Upper lobe of left lung (tissue), 6 donors: ENCODE measurements around the gene ALDH3B1. TPM values are rescaled to one million over a fixed set of nuclear protein-coding genes. Genes with fewer than 3 reads are reported as not detected.
A peak's percentile ranks its signal among the peaks of the same experiment; 100 is the strongest.

Source experiments
- ATAC-seq, 2 donors: fragments of 200-7000 bp; cut with Tn5 transposase; one replicate each; pipeline ENCODE4 v1.9.1; 2022; ENCODE audit warnings: mild to moderate bottlenecking in 2 of 2, moderate library complexity in 2 of 2; ENCODE audit not compliant: low FRiP score in 2 of 2
- DNase-seq, 2 donors: peaks; one replicate each; pipeline ENCODE4 v3.0.0-alpha.2; 2019 to 2020
- H3K27ac ChIP-seq, 4 donors: fragments of 200-600 bp; sonication (generic); one replicate each; pipeline ENCODE4 v1.5.1; 2016 to 2019
- H3K27me3 ChIP-seq, 4 donors: fragments of 200-600 bp; sonication (generic); one replicate each; pipeline ENCODE4 v1.5.1; 2017 to 2019
- H3K36me3 ChIP-seq, 4 donors: fragments of 200-600 bp; sonication (generic); one replicate each; pipeline ENCODE4 v1.5.1; 2016 to 2019
- H3K4me1 ChIP-seq, 4 donors: fragments of 200-600 bp; sonication (generic); one replicate each; pipeline ENCODE4 v1.5.1; 2018 to 2019
- H3K4me3 ChIP-seq, 4 donors: fragments of 200-600 bp; sonication (generic); one replicate each; pipeline ENCODE4 v1.5.1; 2017 to 2019; ENCODE audit warnings: mild to moderate bottlenecking in 2 of 4, moderate library complexity in 1 of 4
- H3K9me3 ChIP-seq, 4 donors: fragments of 200-600 bp; sonication (generic); one replicate each; pipeline ENCODE4 v1.5.1; 2018 to 2019
- CTCF ChIP-seq, 6 experiments: fragments of 450-650 bp in 4 of 6; fragments of 200-600 bp in 2 of 6; sonication (generic) in 2 of 6; IDR thresholded peaks; one replicate each; pipeline ENCODE4 v1.5.1; 2016 to 2019; ENCODE audit warnings: antibody characterized with exemption in 6 of 6
- EP300 ChIP-seq, 4 donors: sonication (generic); formaldehyde crosslinking; IDR thresholded peaks; one replicate each; pipeline ENCODE4 v1.5.1; 2017; ENCODE audit warnings: antibody characterized with exemption in 4 of 4, control low read depth in 2 of 4
- POLR2A ChIP-seq, 4 donors: fragments of 450-650 bp; IDR thresholded peaks; one replicate each; pipeline ENCODE4 v1.5.1; 2016 to 2017; ENCODE audit warnings: antibody characterized with exemption in 4 of 4, mild to moderate bottlenecking in 2 of 4
- POLR2AphosphoS5 ChIP-seq, 2 donors: sonication (generic); formaldehyde crosslinking; IDR thresholded peaks; one replicate each; pipeline ENCODE4 v1.5.1; 2017; ENCODE audit warnings: antibody characterized with exemption in 2 of 2
- WGBS, 2 donors: methylation state at CpG; one replicate each; pipeline ENCODE4 v1.1.5; 2017 to 2018; 5-methylcytosine and 5-hydroxymethylcytosine counted together
- total RNA-seq, 6 donors: library from RNA; depleted of rRNA in 4 of 6; stranded (reverse); fragments of >200 nt in 4 of 6; gene quantifications; one replicate each; pipeline versions ENCODE4 v1.1.0 to v1.2.1, GENCODE V29; 2016 to 2021
- donor health status: DM: no; HTN: no; CAD: no; lungs with moderate emphysema.
- donor health status: DM: no; HTN: yes; CAD: no; lungs with severe emphysema.

ALDH3B1 gene
- total RNA-seq, 6 donors from 2014 or later: 107 to 229 (median 185) TPM

- ATAC-seq (no peak), DNase-seq (peak in 1 of 2 donors; percentile 49)
- Histone ChIP-seq H3K4me1 (peaks cover 0 to 9% (median 5%) of the 10 kb centered on the region in 4 donors), H3K27me3 (no peaks in the 10 kb centered on the region), H3K4me3 (no peak overlapping the region), H3K9me3 (no peaks in the 10 kb centered on the region), H3K36me3 (peaks cover 8 to 77% (median 61%) of the 10 kb centered on the region in 4 donors), H3K27ac (peak overlapping the region in 2 of 4 donors; percentile 35 to 64)
- WGBS, 2 donors: 72 to 75% methylated on average over 7 to 13 of the region's 14 CpGs
- TF ChIP-seq POLR2AphosphoS5 (IDR thresholded peaks at IDR 0.05) (no peak), POLR2A (IDR thresholded peaks at IDR 0.05) (no peak), EP300 (IDR thresholded peaks at IDR 0.05) (no peak), CTCF (IDR thresholded peaks at IDR 0.05) (no peak)
Measured at GRCh38 chr11:68051191-68052136, 41.3 kb downstream of the ALDH3B1 start.

GRCh38 chr11:68052137-68052873, 42.2 kb downstream of the ALDH3B1 start:
- DNase-seq (peak in 1 of 2 donors; percentile 37), ATAC-seq (no peak)
- Histone ChIP-seq H3K9me3 (no peaks in the 10 kb centered on the region), H3K4me1 (peaks cover 0 to 9% (median 5%) of the 10 kb centered on the region in 4 donors), H3K27me3 (no peaks in the 10 kb centered on the region), H3K27ac (no peak overlapping the region), H3K36me3 (peaks cover 8 to 69% (median 59%) of the 10 kb centered on the region in 4 donors), H3K4me3 (no peak overlapping the region)
- TF ChIP-seq CTCF (IDR thresholded peaks at IDR 0.05) (no peak), EP300 (IDR thresholded peaks at IDR 0.05) (no peak), POLR2AphosphoS5 (IDR thresholded peaks at IDR 0.05) (no peak), POLR2A (IDR thresholded peaks at IDR 0.05) (no peak)
- WGBS, 2 donors: 89 to 91% methylated on average over 15 of the region's 15 CpGs

GRCh38 chr11:68053117-68053516, 43.0 kb downstream of the ALDH3B1 start:
- WGBS, 2 donors: 78 to 85% methylated on average over 7 to 9 of the region's 9 CpGs
- no peak overlapping the region for H3K27ac ChIP-seq
- H3K4me1 ChIP-seq: peaks cover 0 to 6% (median 4%) of the 10 kb centered on the region in 4 donors
- H3K9me3 ChIP-seq: no peaks in the 10 kb centered on the region
- H3K27me3 ChIP-seq: no peaks in the 10 kb centered on the region
- H3K4me3 ChIP-seq: no peak overlapping the region
- peaks cover 8 to 61% (median 52%) of the 10 kb centered on the region in 4 donors for H3K36me3 ChIP-seq
- DNase-seq (peak in 1 of 2 donors; percentile 57), ATAC-seq (peak in 1 of 2 donors; percentile 7)
- TF ChIP-seq CTCF (IDR thresholded peaks at IDR 0.05) (no peak), POLR2AphosphoS5 (IDR thresholded peaks at IDR 0.05) (no peak), EP300 (IDR thresholded peaks at IDR 0.05) (no peak), POLR2A (IDR thresholded peaks at IDR 0.05) (no peak)

- H3K27me3 ChIP-seq: no peaks in the 10 kb centered on the region
- DNase-seq: no peak
- 62 to 92% methylated on average over 2 to 11 of the region's 11 CpGs for WGBS, 2 donors
- H3K4me1 ChIP-seq: peaks cover 0 to 6% (median 4%) of the 10 kb centered on the region in 4 donors
- no peaks in the 10 kb centered on the region for H3K9me3 ChIP-seq
- ATAC-seq: no peak
- TF ChIP-seq POLR2A (IDR thresholded peaks at IDR 0.05) (peak in 1 of 4 donors; percentile 5), CTCF (IDR thresholded peaks at IDR 0.05) (no peak), EP300 (IDR thresholded peaks at IDR 0.05) (no peak)
- H3K4me3 ChIP-seq: no peak overlapping the region
- H3K36me3 ChIP-seq: peaks cover 8 to 53% (median 41%) of the 10 kb centered on the region in 4 donors
- no peak overlapping the region for H3K27ac ChIP-seq
Measured at GRCh38 chr11:68053981-68054812, 44.1 kb downstream of the ALDH3B1 start.
